ENCODE data around the gene GPR37. TPM values are rescaled to one million over a fixed set of nuclear protein-coding genes. Genes with fewer than 3 reads are reported as not detected.

GPR37 gene
- total RNA-seq, 4 donors from 2014 or later: 5.0 to 15.2 (median 12.5) TPM

DNA sequence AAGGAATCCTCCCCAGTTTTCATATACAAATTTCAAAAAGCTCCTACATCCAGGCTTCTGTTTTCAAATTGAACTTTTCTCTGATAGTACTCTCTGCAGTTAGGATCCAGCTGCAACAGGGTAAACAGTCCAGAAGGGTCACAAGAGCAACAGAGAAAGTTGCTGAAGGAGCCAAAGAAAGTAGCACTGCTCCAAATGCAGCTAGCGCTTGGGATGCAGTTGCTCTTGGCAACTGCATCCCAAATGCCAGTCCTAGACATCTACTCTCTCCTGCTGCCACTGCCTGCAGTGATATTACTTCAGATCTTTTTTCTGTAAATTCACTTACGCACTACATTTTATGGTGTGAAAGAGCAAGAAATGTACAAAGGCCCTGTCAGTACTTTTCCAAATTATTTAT is 14.6 kb downstream of the GPR37 start:
- TF ChIP-seq, protein P1, sequence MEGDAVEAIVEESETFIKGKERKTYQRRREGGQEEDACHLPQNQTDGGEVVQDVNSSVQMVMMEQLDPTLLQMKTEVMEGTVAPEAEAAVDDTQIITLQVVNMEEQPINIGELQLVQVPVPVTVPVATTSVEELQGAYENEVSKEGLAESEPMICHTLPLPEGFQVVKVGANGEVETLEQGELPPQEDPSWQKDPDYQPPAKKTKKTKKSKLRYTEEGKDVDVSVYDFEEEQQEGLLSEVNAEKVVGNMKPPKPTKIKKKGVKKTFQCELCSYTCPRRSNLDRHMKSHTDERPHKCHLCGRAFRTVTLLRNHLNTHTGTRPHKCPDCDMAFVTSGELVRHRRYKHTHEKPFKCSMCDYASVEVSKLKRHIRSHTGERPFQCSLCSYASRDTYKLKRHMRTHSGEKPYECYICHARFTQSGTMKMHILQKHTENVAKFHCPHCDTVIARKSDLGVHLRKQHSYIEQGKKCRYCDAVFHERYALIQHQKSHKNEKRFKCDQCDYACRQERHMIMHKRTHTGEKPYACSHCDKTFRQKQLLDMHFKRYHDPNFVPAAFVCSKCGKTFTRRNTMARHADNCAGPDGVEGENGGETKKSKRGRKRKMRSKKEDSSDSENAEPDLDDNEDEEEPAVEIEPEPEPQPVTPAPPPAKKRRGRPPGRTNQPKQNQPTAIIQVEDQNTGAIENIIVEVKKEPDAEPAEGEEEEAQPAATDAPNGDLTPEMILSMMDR (IDR thresholded peaks at IDR 0.05): no peak
- no peak for TF ChIP-seq POLR2AphosphoS5 (IDR thresholded peaks at IDR 0.05)
- peaks cover 0 to 13% (median 3%) of the 10 kb centered on the region in 4 donors for H3K4me1 ChIP-seq
- no peak for DNase-seq (ENCODE audit: extremely low spot score)
- H3K36me3 ChIP-seq: peaks cover 0 to 3% (median 0%) of the 10 kb centered on the region in 4 donors
- 91% methylated on average over 2 of the region's 2 CpGs for WGBS
- intact Hi-C loops (cut with DNase I): no loop called here
- no peaks in the 10 kb centered on the region for H3K9me3 ChIP-seq
- no peak overlapping the region for H3K4me3 ChIP-seq
- no peak overlapping the region for H3K27ac ChIP-seq (replicated peaks in 1 of 4)
- no peaks in the 10 kb centered on the region for H3K27me3 ChIP-seq

DNA sequence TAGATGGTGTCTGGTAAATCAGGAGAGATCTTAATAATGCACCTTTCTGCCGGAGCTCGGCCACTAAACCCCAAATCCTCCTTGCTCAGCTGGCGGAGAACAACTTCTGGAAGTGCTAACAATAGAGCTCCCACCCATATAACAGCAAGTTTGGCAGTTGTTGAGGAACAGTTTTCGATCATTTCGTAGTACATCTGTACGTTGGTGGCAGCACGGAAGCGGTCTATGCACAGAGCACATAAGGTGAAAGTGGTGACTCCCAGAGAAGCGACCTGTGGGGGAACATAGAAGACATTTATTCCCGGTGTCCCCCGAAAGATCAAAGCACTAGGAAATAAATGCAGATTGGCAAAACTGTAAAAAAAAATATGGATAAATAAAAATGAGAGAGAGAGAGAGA is 18.5 kb downstream of the GPR37 start:
- Histone ChIP-seq H3K27me3 (no peaks in the 10 kb centered on the region), H3K4me1 (peaks cover 0 to 13% (median 0%) of the 10 kb centered on the region in 4 donors), H3K4me3 (no peak overlapping the region), H3K27ac (replicated peaks in 1 of 4) (no peak overlapping the region), H3K9me3 (no peaks in the 10 kb centered on the region), H3K36me3 (peaks cover 0 to 3% (median 0%) of the 10 kb centered on the region in 4 donors)
- DNase-seq (ENCODE audit: extremely low spot score): no peak
- TF ChIP-seq EP300 (IDR thresholded peaks at IDR 0.05) (no peak), POLR2A (IDR thresholded peaks at IDR 0.05; ENCODE audit: low read depth) (no peak), POLR2AphosphoS5 (IDR thresholded peaks at IDR 0.05) (no peak)
- TF ChIP-seq, protein P1 (IDR thresholded peaks at IDR 0.05): no peak
- 90% methylated on average over 11 of the region's 11 CpGs for WGBS
- intact Hi-C loops (cut with DNase I): no loop called here

DNA sequence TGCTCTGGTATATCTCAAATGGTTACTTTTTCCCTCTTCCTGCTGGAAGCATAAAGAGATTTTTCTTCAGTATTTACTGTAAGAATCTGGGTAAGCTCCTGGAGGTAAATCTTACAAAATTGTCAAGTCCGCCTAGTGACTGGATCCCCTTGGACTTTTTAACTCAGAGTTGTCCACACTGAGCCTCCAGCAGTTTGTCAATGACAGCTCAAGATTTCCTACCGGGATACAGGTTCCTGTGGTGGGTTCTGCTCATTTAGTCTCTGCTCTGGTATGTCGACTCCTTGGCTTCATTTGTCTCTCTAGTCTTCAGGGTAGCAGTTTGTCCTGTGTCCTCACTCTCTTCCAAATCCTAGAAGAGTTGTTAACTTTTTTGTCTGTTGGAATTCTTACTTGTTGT is 27.0 kb downstream of the GPR37 start:
- WGBS: 76% methylated on average over 3 of the region's 3 CpGs
- Histone ChIP-seq H3K4me3 (no peak overlapping the region), H3K36me3 (no peaks in the 10 kb centered on the region), H3K9me3 (no peaks in the 10 kb centered on the region), H3K4me1 (no peaks in the 10 kb centered on the region), H3K27me3 (no peaks in the 10 kb centered on the region), H3K27ac (replicated peaks in 1 of 4) (no peak overlapping the region)
- no peak for DNase-seq (ENCODE audit: extremely low spot score)
- intact Hi-C loops (cut with DNase I): no loop called here
- no peak for TF ChIP-seq EP300 (IDR thresholded peaks at IDR 0.05)
- no peak for TF ChIP-seq POLR2A (IDR thresholded peaks at IDR 0.05; ENCODE audit: low read depth)
- no peak for TF ChIP-seq POLR2AphosphoS5 (IDR thresholded peaks at IDR 0.05)
- TF ChIP-seq, protein P1 (IDR thresholded peaks at IDR 0.05): no peak

DNA sequence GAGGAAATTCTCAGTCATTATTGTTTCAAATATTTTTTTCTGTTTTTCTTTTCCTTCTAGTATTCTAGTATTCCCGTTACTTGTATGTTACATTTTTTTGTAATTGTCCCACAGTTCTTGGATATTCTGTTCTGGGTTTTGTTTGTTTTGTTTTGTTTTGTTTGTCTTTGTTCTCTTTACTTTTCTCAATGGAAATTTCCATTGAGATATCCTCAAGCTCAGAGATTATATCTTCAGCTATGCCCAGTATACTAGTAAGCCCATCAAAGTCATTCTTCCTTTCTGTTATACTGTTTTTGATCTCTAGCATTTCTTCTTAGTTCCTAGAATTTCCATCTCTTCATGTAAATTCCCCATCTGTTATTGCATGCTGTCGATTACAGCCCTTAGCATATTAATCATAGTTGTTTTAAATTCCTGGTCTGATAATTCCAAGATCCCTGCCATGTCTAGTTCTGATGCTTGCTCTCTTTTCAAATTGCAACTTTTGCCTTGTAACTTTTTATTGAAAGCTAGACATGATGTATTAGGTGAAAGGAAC is 27.8 kb downstream of the GPR37 start:
- DNase-seq (ENCODE audit: extremely low spot score): no peak
- 75% methylated on average over 2 of the region's 2 CpGs for WGBS
- H3K36me3 ChIP-seq: no peaks in the 10 kb centered on the region
- intact Hi-C loops (cut with DNase I): no loop called here
- no peaks in the 10 kb centered on the region for H3K27me3 ChIP-seq
- no peak overlapping the region for H3K4me3 ChIP-seq
- no peak overlapping the region for H3K27ac ChIP-seq (replicated peaks in 1 of 4)
- H3K9me3 ChIP-seq: no peaks in the 10 kb centered on the region
- TF ChIP-seq, protein P1 (IDR thresholded peaks at IDR 0.05): no peak
- TF ChIP-seq EP300 (IDR thresholded peaks at IDR 0.05): no peak
- TF ChIP-seq POLR2AphosphoS5 (IDR thresholded peaks at IDR 0.05): no peak
- TF ChIP-seq POLR2A (IDR thresholded peaks at IDR 0.05; ENCODE audit: low read depth): no peak
- H3K4me1 ChIP-seq: no peaks in the 10 kb centered on the region

DNA sequence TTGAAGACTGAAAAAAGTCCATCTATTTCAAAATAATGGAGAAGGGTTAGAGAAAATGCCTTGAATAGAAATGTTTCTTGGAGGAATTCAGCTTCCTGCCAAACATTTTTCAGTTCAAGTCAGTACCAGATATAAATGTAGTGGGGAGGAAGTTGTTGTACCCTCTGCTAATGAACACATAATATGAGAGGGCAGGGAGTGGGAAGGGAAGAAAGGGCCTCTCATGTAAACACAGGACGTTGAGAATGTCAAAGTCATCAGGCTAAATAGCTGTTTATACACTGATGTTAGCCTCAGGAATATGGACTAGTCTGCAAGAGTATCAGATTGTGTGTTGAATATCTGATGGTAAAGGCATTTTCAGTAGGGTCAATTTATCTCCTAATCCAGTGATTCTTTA is 37.0 kb downstream of the GPR37 start:
- Histone ChIP-seq H3K9me3 (no peaks in the 10 kb centered on the region), H3K4me1 (no peaks in the 10 kb centered on the region), H3K27ac (replicated peaks in 1 of 4) (no peak overlapping the region), H3K27me3 (no peaks in the 10 kb centered on the region), H3K36me3 (no peaks in the 10 kb centered on the region), H3K4me3 (no peak overlapping the region)
- intact Hi-C loops (cut with DNase I): no loop called here
- 0% methylated on average over 1 of the region's 1 CpG for WGBS
- no peak for DNase-seq (ENCODE audit: extremely low spot score)
- TF ChIP-seq, protein P1 (IDR thresholded peaks at IDR 0.05): no peak
- no peak for TF ChIP-seq POLR2AphosphoS5 (IDR thresholded peaks at IDR 0.05)
- TF ChIP-seq EP300 (IDR thresholded peaks at IDR 0.05): no peak
- TF ChIP-seq POLR2A (IDR thresholded peaks at IDR 0.05; ENCODE audit: low read depth): no peak

Measured in esophagus muscularis mucosa (tissue), 4 donors.